HG03558 (cell line): ENCODE data around the gene LIN7B.

Experiments
- ATAC-seq: cut with Tn5 transposase; IDR thresholded peaks from one replicate; pipeline ENCODE4 v1.9.1; 2021; ENCODE audit warnings: moderate number of reproducible peaks; ENCODE audit not compliant: unreplicated experiment; ENCODE audit errors: extremely low read depth

The LIN7B gene

GRCh38 chr19:49094505-49095482, 19.4 kb upstream of the LIN7B start:
- ATAC-seq, result no peak

- no peak for ATAC-seq
Observed at GRCh38 chr19:49097453-49098288, 16.5 kb upstream of the LIN7B start.

DNA sequence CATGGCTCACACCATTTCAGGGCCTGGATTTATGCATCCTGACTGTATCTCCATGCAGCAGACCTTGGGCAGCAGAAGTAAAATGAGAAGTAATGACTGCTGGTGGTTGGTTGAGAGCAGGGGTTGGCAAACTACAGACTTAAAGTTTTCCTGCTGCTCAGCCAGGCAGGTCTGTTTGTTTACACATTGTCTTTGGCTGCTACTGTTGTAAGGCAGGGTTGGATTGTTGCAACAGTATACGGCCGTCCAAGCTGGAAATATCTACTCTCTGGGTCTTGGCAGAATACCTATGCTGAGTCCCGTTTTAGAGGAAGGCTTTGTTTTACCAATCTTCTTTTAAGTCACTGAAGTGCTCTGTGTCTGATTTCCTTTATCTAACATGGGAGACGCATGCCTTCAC, 15.4 kb upstream of the LIN7B start:
- no peak for ATAC-seq

DNA sequence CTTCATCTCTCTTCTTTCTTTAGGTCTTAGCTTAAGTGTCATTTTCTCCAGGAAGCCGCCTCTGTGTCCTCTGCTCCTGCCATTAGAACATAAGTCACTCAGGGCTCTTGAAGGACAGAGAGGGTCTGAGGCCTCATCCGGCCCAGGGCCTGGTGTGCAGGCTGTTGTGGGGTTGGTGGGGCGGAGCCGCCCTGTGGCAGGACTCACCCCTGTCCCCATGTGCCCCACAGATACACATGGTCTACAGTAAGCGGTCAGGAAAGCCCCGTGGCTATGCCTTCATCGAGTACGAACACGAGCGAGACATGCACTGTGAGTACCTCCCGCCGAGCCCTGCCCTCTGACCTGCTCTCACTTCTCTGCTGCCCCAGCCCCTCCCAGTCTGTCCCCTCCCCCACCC, 13.0 kb upstream of the LIN7B start:
- no peak for ATAC-seq

- no peak for ATAC-seq
Observed at GRCh38 chr19:49102303-49102702, 11.9 kb upstream of the LIN7B start.

GRCh38 chr19:49103331-49104085, 10.7 kb upstream of the LIN7B start:
- ATAC-seq, result no peak

DNA sequence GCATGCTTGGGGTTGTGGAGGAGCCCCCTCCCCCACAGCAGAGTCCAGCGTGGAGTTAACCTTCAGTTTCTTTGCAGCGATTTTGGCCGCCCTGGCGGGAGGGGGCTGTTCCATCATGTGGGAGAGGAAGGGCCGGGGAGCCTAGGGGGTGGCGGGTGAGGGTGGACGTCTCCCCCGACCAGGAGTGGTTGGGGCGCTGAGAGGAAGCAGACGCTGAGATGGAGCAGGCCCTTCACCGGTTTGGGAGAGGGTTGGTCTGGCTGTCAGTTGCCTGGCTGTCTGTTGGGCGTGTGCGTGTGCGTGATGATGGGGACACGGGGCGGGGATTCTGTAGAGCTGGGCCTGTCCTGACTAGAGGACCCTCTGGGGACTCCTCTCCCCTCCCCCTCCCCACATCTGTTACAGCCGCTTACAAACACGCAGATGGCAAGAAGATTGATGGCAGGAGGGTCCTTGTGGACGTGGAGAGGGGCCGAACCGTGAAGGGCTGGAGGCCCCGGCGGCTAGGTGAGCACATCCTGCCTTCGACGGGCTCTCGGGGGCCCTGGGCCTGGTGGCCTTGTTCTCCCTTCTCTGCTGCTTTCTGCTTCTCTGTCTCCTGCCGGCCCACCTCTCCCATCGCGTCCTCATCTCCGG, 9.8 kb upstream of the LIN7B start:
- no peak for ATAC-seq

- no peak for ATAC-seq
Observed at GRCh38 chr19:49106648-49107135, 7.5 kb upstream of the LIN7B start.

DNA sequence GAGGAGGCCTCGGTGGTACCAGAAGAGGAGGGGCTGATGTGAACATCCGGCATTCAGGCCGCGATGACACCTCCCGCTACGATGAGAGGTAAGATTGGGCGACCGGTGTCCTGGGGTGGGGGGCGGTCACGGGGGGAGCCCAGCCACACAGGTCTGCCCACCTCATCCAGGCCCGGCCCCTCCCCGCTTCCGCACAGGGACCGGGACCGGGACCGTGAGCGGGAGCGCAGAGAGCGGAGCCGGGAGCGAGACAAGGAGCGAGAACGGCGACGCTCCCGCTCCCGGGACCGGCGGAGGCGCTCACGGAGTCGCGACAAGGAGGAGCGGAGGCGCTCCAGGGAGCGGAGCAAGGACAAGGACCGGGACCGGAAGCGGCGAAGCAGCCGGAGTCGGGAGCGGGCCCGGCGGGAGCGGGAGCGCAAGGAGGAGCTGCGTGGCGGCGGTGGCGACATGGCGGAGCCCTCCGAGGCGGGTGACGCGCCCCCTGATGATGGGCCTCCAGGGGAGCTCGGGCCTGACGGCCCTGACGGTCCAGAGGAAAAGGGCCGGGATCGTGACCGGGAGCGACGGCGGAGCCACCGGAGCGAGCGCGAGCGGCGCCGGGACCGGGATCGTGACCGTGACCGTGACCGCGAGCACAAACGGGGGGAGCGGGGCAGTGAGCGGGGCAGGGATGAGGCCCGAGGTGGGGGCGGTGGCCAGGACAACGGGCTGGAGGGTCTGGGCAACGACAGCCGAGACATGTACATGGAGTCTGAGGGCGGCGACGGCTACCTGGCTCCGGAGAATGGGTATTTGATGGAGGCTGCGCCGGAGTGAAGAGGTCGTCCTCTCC, 6.3 kb upstream of the LIN7B start:
- ATAC-seq, result no peak

GRCh38 chr19:49109051-49109450, 5.1 kb upstream of the LIN7B start:
- no peak for ATAC-seq

DNA sequence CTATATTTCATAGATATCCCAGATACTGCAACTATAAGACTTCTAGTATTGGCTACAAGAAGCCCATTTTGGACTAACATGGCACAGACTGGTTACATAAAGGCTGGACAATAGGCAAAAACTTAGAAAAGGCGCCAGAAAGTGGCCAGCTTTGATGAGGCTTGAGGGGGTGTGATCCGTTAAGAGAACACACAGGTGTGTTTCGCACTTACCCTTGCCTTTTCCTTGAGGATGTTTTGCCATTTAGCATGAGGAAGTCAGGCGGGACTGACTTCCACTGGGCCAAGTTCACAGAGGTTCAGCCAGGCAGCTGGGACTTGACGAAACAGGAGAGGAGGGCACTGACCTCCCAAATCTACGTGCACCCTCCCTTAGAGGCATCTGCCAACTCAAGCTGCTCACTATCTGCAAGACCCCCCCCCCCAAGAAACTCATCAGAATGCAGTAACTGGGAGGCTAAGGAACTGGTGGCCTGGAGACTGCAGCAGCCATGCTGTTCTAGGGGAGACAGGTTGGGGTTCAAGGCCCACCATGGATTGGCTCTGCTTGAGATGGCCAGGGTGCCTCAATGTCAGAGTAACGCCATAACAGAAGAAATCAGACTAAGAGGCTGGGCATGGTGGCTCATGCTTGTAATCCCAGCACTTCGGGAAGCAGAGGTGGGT, 4.5 kb upstream of the LIN7B start:
- ATAC-seq, result no peak

GRCh38 chr19:49110567-49110966, 3.6 kb upstream of the LIN7B start:
- ATAC-seq, result no peak

DNA sequence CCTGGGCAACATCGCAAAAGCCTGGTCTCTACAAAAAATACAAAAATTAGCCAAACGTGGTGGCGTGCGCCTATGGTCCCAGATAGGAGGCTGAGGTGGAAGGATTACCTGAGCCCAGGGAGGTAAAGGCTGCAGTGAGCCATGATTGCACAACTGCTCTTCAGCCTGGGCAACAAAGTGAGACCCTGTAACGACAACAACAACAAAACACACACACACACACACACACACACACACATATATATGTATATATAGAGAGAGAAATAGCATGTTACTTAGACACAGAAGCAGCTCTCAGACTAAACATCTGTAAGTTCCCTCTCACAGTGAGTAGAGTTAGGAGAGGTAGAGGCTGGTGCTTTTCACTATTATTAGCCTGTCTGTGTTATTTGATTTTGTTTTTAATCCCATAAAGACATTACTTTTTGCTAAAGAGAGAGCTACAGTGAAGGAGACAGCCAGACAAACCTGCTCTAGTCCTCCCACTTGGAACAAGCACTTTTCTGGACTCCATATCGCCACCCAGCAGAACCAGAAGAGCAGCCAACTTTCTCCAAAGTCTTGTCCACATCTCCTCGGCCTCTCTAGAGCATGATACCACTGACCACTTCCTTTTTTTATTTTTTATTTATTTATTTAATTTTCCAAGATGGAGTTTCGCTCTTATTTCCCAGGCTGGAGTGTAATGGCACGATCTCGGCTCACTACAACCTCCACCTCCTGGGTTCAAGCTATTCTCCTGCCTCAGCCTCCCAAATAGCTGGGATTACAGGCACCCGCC, 2.8 kb upstream of the LIN7B start:
- no peak for ATAC-seq

DNA sequence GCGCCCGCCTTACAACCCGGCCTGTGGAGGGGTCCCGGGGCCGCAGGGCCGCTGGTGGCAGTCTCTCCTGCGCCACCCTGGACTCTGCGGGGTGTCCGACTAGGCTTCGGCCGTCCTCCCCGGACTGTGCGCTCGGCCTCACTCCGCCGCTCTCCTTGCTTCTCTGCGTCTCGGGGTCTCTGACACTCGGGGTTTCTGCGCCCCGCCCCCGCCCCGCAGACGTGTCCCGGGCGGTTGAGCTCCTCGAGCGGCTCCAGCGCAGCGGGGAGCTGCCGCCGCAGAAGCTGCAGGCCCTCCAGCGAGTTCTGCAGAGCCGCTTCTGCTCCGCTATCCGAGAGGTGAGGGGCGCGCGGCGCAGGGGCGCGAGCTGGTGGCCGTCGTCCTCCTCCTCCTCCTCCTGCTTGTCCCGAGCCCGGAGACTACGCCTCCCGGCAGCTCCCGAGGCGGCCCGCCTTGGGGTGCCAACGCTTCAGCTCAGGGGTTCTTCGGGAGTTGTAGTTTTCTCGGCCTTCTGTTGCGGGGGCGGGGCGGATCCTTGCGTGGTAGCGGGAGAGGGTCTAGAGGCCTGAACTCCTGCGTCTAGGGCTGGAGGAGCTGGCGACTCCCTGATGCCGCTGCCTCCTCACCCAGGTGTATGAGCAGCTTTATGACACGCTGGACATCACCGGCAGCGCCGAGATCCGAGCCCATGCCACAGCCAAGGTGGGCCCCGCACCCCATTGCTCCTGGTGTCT, 627 bp downstream of the LIN7B start:
- ATAC-seq, result no peak

GRCh38 chr19:49116544-49116943, 2.4 kb downstream of the LIN7B start:
- ATAC-seq, result no peak

DNA sequence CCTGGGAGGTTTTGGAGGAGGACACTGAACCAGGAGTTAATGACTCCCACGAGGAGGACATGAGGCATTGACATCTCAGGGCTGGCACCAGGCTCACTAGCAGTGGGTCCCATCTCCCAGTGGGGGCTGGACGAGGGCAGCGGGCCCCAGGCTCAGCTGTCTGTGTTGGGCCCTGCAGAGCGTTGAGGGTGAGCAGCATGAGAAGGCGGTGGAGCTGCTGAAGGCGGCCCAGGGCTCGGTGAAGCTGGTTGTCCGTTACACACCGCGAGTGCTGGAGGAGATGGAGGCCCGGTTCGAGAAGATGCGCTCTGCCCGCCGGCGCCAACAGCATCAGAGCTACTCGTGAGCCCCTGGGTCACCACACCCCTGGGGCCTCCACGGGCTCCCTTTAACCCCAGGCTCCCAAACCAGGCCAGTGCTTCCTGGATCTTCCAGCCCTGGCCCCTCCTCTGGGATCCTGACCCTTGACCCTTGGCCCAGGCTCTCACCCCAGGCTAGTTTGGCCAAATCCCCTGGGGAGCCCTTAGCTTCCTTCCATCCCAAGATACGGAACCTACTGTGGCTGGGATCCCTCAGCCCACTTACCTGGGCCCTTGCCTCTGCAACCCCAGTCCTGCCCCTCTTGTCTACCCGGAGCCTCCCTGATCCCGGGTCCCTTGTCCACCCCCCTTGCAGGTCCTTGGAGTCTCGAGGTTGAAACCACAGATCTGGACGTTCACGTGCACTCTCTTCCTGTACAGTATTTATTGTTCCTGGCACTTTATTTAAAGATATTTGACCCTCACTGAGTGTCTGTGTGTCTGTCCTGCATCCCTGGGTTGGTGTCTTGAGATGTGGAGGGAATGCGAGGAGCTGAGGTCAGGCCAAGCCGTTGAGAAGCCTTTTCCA, 3.8 kb downstream of the LIN7B start:
- ATAC-seq, result no peak
